Measurements from ENCODE around the gene CSTF3. TPM values are rescaled to one million over a fixed set of nuclear protein-coding genes. Genes with fewer than 3 reads are reported as not detected.
A peak's percentile ranks its signal among the peaks of the same experiment; 100 is the strongest.

The CSTF3 gene
- total and polyA plus RNA-seq, 9 of the 15 experiments (the other 6 are each of a cell fraction or from before 2014, with no cell fraction given): 37.0 to 111 (median 61.0) TPM

DNA sequence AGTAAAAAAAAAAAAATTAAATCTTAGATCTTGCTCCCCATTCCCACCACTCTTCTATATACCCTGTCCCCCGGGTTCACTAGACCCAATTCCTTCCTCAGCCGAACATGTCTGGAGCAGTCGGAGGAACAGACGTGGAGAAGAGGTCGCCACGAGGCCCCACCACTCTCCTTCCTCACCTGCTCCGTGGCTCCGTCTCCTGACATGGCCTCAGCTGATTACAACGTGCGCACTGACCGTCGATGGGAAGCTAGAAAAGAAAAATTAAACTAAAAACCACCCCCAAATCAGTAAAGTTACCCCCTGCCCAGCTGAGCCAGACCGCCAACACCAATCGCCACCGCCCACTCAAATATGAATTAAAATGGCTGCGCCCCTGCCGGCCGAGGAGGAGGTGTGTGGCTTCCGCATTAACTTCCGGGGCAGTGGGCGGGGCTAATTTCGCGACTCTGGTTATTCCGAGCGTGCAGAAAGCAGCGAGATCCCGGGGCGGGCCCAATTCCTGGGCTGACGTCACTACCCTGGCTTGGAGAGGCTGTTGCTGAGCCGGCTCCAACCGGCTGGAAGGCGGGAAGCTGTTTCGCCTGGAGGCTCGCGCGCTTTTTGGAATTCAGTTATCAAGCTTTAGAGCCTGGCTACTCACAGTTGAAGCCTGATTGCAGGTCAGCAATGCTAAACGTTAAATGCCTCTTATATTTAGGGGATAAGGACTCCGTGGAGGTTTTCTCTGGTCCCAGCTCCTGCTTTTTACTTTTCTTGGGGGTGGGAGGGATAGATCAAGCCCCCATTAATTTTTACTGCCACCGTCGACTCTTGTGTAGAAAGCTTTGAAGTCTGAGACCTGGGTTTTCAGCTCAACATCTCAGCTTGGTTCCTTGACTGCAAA lies at the start of gene CSTF3 (continued):
- TF ChIP-seq SREBF2 (CRISPR knock-in tag; IDR thresholded peaks at IDR 0.05): 0 out of 2 replicates have a peak, but pooled peaks have one; percentile 80
- TF ChIP-seq, protein P1, sequence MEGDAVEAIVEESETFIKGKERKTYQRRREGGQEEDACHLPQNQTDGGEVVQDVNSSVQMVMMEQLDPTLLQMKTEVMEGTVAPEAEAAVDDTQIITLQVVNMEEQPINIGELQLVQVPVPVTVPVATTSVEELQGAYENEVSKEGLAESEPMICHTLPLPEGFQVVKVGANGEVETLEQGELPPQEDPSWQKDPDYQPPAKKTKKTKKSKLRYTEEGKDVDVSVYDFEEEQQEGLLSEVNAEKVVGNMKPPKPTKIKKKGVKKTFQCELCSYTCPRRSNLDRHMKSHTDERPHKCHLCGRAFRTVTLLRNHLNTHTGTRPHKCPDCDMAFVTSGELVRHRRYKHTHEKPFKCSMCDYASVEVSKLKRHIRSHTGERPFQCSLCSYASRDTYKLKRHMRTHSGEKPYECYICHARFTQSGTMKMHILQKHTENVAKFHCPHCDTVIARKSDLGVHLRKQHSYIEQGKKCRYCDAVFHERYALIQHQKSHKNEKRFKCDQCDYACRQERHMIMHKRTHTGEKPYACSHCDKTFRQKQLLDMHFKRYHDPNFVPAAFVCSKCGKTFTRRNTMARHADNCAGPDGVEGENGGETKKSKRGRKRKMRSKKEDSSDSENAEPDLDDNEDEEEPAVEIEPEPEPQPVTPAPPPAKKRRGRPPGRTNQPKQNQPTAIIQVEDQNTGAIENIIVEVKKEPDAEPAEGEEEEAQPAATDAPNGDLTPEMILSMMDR (IDR thresholded peaks at IDR 0.05 in 2 of 3, conservative IDR thresholded peaks at IDR 0.05 in 1 of 3; ENCODE audit: insufficient read depth in 2 of 3, low read depth in 1 of 3, low read length in 3 of 3): peak in 2 of 3 experiments; percentile 25 to 41; a peak in 2 of 6 replicates
- TF ChIP-seq, protein P2, sequence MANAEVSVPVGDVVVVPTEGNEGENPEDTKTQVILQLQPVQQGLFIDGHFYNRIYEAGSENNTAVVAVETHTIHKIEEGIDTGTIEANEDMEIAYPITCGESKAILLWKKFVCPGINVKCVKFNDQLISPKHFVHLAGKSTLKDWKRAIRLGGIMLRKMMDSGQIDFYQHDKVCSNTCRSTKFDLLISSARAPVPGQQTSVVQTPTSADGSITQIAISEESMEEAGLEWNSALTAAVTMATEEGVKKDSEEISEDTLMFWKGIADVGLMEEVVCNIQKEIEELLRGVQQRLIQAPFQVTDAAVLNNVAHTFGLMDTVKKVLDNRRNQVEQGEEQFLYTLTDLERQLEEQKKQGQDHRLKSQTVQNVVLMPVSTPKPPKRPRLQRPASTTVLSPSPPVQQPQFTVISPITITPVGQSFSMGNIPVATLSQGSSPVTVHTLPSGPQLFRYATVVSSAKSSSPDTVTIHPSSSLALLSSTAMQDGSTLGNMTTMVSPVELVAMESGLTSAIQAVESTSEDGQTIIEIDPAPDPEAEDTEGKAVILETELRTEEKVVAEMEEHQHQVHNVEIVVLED (CRISPR knock-in tag; IDR thresholded peaks at IDR 0.05): peak; percentile 25; the same call in 1 of the 2 replicates
- no peak for TF ChIP-seq ZNF146 (CRISPR knock-in tag; IDR thresholded peaks at IDR 0.05; ENCODE audit: unreplicated experiment)
- peak; percentile 100 for TF ChIP-seq EP400 (IDR thresholded peaks at IDR 0.05)
- TF ChIP-seq PTRF (tag; IDR thresholded peaks at IDR 0.05): peak; percentile 49; the same call in 1 of the 2 replicates
- TF ChIP-seq CBX3 (IDR thresholded peaks at IDR 0.05; ENCODE audit: borderline replicate concordance in 1 of 2, low read length in 2 of 2): peak in 1 of 2 experiments; percentile 98; a peak in 2 of 3 replicates
- TF ChIP-seq, protein P3, sequence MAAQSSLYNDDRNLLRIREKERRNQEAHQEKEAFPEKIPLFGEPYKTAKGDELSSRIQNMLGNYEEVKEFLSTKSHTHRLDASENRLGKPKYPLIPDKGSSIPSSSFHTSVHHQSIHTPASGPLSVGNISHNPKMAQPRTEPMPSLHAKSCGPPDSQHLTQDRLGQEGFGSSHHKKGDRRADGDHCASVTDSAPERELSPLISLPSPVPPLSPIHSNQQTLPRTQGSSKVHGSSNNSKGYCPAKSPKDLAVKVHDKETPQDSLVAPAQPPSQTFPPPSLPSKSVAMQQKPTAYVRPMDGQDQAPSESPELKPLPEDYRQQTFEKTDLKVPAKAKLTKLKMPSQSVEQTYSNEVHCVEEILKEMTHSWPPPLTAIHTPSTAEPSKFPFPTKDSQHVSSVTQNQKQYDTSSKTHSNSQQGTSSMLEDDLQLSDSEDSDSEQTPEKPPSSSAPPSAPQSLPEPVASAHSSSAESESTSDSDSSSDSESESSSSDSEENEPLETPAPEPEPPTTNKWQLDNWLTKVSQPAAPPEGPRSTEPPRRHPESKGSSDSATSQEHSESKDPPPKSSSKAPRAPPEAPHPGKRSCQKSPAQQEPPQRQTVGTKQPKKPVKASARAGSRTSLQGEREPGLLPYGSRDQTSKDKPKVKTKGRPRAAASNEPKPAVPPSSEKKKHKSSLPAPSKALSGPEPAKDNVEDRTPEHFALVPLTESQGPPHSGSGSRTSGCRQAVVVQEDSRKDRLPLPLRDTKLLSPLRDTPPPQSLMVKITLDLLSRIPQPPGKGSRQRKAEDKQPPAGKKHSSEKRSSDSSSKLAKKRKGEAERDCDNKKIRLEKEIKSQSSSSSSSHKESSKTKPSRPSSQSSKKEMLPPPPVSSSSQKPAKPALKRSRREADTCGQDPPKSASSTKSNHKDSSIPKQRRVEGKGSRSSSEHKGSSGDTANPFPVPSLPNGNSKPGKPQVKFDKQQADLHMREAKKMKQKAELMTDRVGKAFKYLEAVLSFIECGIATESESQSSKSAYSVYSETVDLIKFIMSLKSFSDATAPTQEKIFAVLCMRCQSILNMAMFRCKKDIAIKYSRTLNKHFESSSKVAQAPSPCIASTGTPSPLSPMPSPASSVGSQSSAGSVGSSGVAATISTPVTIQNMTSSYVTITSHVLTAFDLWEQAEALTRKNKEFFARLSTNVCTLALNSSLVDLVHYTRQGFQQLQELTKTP (IDR thresholded peaks at IDR 0.05; ENCODE audit: low read depth in 1 of 2, partially characterized antibody in 2 of 2): peak in 1 of 2 experiments; percentile 50
- no peak for TF ChIP-seq ZNF239 (CRISPR knock-in tag; IDR thresholded peaks at IDR 0.05)
- TF ChIP-seq BCOR (IDR thresholded peaks at IDR 0.05): no peak; the same call in none of the 2 replicates
- no peak for TF ChIP-seq MAFF (IDR thresholded peaks at IDR 0.05; ENCODE audit: low read length)
- TF ChIP-seq, protein P4, sequence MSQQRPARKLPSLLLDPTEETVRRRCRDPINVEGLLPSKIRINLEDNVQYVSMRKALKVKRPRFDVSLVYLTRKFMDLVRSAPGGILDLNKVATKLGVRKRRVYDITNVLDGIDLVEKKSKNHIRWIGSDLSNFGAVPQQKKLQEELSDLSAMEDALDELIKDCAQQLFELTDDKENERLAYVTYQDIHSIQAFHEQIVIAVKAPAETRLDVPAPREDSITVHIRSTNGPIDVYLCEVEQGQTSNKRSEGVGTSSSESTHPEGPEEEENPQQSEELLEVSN (IDR thresholded peaks at IDR 0.05; ENCODE audit: borderline replicate concordance in 1 of 2, extremely low read depth in 1 of 2, insufficient read depth in 1 of 2, insufficient read length in 1 of 2, low read depth in 1 of 2, low read length in 1 of 2, poor library complexity in 1 of 2, severe bottlenecking in 1 of 2): peak; percentile 100
- TF ChIP-seq MCM3 (IDR thresholded peaks at IDR 0.05): no peak
- TF ChIP-seq, protein P5, sequence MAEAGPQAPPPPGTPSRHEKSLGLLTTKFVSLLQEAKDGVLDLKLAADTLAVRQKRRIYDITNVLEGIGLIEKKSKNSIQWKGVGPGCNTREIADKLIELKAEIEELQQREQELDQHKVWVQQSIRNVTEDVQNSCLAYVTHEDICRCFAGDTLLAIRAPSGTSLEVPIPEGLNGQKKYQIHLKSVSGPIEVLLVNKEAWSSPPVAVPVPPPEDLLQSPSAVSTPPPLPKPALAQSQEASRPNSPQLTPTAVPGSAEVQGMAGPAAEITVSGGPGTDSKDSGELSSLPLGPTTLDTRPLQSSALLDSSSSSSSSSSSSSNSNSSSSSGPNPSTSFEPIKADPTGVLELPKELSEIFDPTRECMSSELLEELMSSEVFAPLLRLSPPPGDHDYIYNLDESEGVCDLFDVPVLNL (CRISPR knock-in tag; IDR thresholded peaks at IDR 0.05; ENCODE audit: low read depth): peak; percentile 91
